HG02588 (cell line): ENCODE results near the gene EXOSC2.

Source experiments
- ATAC-seq: cut with Tn5 transposase; IDR thresholded peaks from one replicate; pipeline ENCODE4 v1.9.1; 2021; ENCODE audit warnings: mild to moderate bottlenecking, moderate library complexity; ENCODE audit not compliant: unreplicated experiment

The EXOSC2 gene

DNA sequence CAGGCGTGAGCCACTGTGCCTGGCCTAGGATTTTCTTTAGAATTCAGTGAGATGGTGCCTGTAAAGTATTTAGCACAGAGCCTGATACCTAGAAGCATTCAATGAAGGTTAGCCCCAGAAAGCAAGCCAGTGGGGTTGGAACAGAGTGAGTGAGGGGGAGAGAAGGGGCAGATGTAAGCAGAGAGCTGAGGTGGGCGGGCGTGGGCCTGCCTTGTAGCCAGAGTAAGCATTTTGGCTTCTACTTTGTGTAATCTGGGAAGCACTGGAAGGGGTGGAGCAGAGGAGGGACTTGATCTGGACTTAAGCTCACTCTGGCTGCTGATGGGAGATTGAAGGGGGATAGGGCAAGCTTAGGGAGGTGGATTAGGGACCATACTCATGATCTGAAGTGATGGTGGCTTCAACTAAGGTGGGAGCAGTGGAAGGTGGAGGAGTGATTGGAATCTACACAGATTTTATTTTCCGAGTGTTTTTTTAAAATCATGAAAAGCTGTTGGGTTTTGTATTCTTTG is 2.6 kb downstream of the EXOSC2 start:
- ATAC-seq: no peak

DNA sequence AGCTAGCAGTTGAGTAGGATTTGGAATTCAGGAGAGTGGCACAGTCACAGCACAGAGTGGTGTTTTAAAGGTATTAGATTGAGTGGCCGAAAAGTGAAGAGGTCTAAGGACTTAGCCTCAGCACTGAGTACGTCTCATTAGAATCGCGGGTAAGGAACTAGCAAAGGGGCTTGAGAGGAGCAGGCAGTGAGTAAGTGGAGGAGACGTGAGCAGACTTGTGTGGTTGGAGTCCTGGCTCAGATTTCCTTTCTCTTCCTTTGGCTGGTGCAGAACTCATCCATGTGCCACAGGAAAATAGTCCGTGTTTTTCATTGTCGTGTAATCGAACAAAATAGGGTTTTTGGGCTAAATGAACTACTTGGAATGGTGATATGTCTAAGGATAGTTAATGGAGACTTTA is 3.4 kb downstream of the EXOSC2 start:
- ATAC-seq: no peak

DNA sequence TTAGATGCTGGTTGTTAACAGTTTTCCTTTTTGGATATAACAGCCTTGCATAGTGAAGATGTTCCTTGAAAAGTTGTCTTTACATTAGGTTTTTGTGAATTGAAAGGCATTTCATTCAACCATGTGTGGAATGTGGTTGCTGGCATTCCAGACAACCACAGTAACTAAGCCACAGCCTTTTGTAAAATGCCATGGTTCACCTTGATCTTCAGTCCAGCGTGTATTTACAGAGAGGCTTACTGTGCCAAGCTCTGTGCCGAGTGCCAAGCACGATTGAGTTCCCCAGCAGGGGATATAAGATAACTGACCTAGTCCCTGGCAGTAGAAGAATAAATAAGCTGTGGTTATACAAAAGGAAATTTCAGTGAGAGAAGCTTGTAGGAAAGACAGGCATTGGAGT is 4.9 kb downstream of the EXOSC2 start:
- ATAC-seq: no peak

DNA sequence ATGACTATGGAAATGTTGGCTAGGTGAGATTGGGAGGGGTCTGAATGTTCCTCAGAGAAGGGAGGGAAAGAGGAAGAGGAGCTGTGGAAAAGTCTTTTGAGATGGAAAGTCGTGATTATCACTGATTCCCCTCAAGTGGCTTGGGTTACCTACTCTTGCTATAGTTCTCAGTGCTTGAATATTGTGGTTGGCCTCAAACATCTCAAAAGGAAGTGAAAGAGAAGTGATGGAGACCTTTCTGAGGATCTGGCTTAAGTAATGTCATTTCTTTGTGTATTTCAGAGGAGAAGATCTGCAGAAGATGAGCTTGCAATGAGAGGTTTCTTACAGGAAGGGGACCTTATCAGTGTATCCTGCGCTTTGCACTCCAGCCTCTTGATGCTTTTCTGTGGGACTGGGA is 5.5 kb downstream of the EXOSC2 start:
- ATAC-seq: no peak

DNA sequence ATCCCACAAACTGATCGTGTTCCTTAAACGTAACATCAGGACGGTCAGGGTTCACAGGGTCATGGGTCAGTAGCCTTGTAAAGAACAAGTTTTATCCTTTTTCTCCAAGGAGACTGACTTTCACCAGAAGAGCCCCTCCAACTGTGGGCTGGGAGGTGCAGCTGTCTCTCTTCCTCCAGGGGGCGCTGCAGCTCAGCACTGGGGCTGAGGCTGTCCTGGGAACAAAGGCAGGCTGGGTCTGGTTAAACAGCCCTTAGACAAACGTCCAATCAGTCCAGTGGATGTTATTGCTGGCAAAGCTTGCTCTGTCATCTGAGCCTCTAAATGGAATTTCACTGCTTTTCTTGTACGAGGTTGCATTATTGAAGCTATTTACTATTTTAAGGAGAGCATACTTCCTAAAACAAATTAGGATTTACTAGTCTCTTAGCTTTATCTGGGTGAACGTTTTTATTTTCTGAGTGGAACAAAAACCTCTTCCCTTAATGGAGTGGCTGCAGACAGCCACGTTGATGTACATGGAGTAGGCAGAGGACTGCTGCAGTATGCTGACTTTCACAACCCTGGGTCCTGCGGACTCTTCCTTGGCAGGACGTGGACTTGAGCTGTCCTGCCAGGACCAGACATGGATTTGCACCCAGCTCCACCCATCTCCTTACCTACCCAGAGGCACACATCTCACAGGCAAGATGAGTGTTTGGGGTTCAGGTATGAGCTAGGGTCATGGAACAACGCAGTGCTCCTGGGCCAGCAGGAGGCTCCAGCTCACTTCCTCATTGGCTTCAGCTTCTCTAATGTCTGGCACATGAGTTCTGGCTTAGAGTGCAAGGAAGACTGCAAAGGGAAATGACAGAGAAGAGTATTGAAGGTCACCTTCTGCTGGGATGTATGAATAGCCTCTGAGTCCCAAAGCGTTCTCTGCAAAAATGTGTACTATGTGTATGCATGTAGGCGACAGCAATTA is 7.8 kb downstream of the EXOSC2 start:
- no peak for ATAC-seq

DNA sequence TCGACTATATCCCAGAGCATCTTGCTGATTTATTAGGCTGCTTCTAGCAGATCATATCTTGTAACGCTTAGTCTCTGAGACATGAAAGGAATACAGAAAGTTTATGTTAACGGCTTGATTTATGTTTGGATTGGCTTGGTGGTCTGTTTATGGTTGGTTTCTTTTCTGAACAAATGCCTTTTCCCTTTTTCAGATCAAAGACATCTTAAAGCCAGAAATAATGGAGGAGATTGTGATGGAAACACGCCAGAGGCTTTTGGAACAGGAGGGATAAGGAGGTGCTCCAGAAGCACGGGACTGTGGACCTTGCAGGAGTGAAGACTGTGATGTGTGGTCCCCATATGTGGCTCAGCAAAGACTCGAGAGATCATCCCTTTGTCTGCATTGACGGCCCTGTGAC is 9.9 kb downstream of the EXOSC2 start:
- no peak for ATAC-seq

DNA sequence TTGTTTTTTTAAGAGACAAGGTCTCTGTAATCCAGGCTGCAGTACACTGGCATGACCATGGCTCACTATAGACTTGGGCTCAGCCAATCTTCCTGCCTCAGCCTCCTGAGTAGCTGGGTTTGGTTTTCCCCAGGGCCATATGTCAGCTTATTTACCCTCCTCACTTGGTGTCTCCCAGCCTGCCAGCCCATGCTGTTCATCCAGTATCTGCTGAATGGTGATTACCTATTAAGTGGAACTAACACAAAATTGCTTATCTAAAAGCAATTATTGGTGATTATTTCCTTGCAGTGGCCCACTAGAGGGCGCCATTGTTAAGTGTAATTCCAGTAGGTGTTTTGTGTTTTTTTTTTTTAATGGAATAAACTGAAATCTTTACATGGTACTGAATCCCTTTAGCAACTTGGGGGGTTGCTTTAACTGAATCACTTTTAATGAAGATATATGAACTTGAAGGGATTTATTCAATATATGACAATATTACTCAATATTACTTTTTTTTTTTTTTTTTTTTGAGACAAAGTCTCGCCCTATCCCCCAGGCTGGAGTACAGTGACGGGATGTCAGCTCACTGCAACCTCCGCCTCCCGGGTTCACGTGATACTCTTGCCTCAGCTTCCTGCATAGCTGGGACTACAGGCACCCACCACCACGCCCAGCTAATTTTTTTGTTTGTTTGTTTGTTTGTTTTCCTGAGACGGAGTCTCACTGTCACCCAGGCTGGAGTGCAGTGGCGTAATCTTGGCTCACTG is 13.8 kb downstream of the EXOSC2 start:
- ATAC-seq: no peak

DNA sequence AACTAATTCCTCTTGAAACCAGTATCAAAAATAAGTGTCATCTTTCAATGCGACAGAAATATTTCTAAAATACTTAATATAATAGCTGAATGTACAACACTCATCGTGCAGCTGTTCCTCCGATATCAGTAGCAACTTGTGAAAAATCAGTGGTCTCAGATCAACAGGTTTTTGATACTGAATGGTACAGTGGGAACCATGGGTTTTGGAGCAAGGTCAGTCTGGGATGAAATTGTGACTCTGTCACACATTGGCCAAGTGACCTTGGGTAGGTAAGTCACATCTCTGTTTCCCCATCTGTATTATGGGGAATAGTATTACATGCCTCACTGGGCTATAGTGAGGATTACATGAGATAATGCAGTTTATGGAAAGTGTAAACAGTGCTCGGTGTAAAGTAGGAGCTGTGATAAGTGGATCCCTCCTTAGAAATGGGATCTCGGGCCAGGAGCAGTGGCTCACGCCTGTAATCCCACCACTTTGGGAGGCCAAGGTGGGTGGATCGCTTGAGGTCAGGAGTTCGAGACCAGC is 17.3 kb downstream of the EXOSC2 start:
- no peak for ATAC-seq

DNA sequence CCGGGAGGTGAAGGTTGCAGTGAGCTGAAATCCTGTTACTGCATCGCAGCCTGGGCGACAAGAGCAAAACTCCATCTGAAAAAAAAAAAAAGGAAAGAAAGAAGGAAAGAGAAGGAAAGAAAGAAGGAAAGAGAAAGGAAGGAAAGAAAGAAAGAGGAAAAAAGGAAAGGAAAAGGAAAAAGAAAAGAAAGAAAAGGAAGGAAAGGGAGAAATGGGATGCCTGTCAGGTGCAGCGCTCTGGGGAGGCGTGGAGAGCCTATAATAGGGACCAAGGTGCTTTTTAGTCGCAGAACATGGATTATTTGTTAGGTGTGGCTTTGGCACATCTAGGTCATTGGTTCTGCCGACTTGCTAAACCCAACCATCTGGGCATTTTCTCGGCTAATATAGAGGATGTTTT is 17.9 kb downstream of the EXOSC2 start:
- ATAC-seq: no peak

DNA sequence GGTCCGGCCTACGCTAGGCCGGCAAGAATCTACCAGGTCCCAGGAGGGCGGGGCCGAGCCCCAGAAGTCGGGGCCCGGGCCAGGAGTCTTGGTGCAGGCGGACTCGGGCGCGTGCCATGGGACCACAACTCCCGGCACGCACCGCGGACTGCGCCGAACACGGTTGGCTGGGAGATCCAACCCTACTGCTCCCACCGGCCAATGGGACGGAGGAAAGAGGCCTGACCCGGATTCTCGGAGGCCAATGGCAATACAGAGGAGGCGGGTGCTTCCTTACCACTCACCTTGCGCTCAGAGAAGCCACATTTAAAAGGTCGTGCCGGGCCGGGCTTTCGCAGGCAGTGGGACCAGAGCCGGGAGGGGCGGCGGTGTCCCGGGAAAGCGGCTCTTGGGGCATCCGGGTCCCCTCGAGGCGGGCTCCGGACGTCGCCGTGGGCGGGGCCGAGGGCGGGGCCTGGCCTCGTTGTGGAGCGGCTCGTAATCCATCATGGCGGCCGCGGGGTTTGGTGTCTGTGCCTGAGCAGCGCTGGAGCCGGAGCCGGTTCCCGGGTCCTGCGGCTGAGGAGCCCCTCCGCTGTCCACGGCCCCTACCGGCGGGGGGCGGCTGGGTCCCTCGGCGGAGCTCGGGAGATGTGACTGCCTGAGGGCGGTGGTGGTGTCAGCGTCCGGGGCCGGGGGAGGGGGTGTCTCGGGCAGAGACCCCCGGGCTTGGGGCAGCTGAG is 19.1 kb downstream of the EXOSC2 start:
- ATAC-seq: peak; percentile 95

DNA sequence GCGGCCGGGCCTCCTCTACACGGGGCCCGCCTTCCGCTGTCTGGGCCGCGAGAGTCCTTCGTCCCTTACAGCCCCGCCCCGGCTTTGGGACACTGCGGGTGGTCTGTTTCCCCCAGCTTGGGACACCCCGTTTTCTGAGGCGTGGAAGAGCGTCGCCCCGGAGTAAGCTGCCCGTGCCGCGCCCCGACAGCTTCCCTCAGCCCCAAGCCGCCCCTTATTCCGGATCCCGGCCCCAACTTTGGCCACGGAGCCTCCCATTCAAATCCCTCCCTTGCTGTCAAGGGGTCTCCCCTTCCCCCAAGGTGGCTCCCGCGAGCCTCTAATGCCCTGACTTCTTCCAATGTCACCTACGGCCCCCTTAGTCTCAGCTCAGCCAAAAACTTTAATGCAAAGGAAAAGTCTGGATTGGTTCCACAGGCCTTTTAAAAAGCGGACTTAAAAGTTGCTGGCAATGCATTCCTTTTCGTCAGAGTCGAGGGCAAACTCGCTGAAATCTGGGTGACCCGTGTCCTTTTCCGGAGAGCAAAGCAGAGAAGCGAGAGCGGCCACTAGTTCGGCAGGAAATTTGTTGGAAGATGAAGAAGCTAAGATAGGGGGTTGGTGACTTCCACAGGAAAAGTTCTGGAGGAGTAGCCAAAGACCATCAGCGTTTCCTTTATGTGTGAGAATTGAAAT is 19.8 kb downstream of the EXOSC2 start:
- ATAC-seq: no peak

DNA sequence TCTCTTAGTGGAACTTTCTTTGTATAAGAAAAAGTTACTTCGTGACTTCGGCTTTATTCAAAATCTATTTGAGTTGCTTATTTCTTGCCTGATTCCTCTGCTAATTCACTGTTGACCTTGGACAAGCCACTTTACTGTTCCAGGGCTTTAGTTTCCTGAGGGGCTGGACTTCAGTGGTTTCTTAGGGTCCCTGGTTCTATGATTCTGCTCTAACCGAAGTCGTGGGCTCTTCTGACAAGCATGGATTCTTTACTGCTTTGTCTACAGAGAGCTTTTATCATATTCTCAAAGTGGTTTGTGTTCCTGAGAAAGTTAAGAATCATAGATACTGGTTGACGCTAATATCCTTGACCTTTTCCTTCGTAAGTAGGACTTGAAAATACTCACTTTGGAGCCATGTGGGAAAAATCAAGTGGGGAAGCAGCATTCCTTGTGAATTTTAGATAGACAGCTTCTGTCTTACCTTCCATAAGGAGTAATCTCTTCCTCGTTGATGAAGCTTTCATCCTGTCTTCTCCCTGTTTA is 21.1 kb downstream of the EXOSC2 start:
- ATAC-seq: no peak

DNA sequence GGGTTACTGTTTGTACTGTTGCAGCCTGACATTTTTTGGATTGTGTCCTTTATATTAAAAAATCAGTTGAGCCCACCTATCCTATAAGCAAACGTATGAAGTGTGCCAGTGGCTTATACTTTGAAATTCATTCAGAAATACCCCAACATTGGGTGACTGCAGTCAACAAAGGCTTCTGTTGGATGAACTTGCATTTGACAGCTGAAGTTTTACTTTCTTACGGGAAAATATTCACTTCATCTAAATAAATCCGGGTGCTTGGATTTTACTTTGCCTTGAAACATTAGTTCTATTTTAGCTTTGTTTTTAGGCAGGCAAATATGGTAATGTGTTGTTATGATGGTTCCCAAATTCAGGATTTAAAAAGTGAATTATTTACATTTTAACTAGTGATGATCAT is 21.7 kb downstream of the EXOSC2 start:
- no peak for ATAC-seq

DNA sequence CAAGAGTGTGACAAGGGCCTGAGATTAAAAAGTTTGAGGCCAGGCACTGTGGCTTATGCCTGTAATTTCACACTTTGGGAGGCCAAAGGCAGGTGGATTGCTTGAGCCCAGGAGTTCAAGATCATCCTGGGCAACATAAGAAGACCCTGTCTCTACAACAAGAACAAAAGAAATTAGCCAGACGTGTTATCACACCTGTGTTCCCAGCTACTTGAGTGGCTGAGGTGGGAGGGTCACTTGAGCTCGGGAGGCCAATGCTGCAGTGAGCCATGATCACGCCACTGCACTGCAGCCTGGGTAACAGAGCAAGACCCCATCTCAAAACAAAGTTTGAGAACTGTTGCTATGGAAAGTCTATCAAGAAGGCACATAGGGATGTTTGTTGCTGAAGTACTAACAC is 25.0 kb downstream of the EXOSC2 start:
- no peak for ATAC-seq

DNA sequence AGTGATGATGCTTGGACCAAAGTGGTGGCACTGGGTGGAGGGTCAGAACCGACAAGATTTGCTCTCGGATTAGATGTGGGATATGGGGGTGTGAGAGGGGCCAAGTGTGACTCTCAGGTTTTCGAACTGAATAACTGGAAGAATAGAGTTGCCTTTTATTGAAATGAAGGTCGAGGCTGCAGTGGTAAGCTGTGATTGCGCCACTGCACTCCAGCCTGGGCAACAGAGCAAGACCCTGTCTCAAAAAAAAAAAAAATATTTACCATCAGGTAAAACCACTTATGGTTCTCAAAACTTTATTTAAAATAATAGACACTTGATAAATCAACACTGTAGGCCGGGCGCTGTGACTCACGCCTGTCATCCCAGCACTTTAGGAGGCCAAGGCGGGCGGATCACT is 27.2 kb downstream of the EXOSC2 start:
- no peak for ATAC-seq

DNA sequence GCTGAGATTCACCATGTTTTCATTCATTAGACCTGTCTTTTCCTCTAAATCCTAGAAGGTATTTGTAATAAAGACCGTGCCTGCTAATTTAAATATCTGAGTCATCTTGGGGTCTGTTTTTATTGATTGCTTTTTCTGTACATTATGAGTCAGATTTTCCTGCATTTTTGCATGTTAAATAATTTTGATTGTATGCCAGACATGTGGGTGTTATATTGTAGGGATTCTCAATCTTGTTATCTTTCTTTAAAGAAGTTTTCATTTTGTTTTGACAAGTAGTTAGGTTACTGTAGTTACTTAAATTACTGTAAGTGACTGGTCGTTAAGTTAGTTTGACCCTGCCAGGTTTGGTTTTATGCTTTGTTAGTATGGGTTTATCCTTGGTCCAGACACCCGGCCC is 35.1 kb downstream of the EXOSC2 start:
- ATAC-seq: no peak

DNA sequence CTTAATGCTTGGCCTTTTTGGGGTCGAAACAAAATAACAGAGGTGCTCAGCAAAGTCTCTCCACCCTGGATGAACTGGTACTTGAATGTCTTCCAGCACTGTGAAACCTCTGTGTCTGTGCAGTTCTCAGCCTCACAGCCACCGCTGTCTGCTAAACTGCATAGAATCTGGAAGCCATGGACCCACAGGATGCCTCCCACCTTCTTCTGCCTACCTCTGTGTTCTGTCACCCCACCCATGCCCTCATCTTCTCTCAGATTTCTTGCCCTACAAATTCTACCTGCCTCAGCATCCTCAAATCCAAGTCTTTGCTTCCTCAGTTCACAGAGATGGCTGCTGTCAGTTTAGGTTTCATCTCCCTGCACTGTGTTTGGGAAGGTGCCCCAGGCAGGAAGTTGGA is 35.6 kb downstream of the EXOSC2 start:
- ATAC-seq: no peak

DNA sequence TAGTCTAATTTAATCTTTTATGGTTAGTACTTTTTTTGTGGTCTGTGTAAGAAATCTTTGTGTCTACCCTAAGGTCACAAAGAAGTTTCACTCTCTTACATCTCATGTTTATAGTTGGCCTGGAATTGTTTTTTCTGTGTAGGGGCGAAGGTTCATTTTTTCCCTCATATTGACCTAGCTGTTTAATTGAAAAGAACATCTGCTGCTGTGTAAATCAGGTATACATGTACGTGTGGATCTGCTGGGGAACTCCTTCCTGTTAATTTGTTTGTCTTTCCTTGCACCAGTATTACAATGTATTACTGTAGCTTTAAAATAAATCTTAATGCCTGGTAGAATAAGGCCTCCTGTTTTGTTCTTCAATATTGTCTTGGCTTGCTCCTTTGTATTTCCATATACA is 37.8 kb downstream of the EXOSC2 start:
- no peak for ATAC-seq

DNA sequence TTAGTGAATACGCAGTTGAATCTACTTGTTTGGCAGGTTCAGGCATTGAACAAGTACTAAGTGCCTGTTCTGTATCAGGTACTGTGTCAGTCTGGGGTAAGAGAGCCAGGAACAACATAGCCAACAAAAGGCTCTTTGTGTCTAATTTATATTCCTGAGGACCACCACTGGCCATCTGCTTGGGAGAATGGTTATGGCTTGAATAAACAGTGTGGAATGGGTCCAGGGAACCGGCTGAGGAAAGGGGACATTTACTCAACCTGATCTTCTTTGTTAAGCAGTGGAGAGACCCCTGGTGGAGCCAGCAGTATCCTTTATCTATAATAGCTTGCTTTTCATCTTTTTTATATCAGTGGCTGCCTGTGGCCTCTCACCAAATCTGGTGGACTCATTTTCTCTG is 38.6 kb downstream of the EXOSC2 start:
- ATAC-seq: no peak

DNA sequence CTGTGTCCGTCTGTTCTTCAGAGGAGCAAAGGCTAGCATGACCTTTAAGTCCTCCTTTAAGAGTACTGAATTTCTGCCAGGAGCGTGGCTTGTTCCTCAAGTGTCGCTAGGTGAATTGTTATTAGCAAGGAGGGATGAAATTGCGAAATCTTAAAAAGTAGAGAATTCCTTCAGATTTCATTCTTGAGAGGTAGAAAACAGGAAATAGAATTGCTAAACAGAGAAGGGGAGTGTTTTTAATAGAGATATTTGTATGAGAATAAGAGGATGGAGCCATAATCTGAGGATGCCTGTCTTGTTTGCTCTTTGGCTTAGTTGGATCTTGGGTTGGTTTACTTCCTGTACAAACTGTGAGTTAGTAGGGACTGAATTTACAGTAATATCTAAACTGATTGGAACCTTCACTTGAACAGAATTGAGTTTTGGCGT is 39.2 kb downstream of the EXOSC2 start:
- ATAC-seq: no peak
